ENCODE data around the gene SCGN.

DNA sequence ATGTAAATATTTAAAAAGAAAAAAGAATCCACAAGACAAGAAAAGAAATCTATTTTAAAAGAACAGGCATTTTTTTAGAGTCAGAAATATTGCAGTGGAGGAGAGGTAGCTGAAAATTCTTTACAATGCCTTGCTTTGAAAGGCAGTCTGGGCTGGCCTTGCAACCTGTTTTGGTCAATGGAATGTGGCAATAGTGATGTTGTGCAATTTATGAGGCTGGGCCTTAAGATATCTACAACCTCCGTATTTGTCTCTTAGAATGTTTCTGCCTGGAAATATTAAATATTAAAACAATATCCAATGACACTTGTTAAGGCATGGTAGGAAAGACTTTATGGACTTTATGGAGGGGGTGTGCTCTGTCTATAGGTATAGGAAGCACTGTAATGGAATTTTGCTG, 14.8 kb upstream of the SCGN start:
- TF ChIP-seq, protein P1, sequence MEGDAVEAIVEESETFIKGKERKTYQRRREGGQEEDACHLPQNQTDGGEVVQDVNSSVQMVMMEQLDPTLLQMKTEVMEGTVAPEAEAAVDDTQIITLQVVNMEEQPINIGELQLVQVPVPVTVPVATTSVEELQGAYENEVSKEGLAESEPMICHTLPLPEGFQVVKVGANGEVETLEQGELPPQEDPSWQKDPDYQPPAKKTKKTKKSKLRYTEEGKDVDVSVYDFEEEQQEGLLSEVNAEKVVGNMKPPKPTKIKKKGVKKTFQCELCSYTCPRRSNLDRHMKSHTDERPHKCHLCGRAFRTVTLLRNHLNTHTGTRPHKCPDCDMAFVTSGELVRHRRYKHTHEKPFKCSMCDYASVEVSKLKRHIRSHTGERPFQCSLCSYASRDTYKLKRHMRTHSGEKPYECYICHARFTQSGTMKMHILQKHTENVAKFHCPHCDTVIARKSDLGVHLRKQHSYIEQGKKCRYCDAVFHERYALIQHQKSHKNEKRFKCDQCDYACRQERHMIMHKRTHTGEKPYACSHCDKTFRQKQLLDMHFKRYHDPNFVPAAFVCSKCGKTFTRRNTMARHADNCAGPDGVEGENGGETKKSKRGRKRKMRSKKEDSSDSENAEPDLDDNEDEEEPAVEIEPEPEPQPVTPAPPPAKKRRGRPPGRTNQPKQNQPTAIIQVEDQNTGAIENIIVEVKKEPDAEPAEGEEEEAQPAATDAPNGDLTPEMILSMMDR (conservative IDR thresholded peaks at IDR 0.05): no peak
- no peak for TF ChIP-seq EZH2 (IDR thresholded peaks at IDR 0.05; ENCODE audit: low read depth)

Measured in PC-9 (cell line).